Measurements from ENCODE around the gene PDE7B. TPM values are rescaled to one million over a fixed set of nuclear protein-coding genes. Genes with fewer than 3 reads are reported as not detected.

PDE7B gene
- total and polyA plus RNA-seq, 2 donors (not counting 1 experiment from before 2014, with no cell fraction given): 2.6 to 7.5 TPM

DNA sequence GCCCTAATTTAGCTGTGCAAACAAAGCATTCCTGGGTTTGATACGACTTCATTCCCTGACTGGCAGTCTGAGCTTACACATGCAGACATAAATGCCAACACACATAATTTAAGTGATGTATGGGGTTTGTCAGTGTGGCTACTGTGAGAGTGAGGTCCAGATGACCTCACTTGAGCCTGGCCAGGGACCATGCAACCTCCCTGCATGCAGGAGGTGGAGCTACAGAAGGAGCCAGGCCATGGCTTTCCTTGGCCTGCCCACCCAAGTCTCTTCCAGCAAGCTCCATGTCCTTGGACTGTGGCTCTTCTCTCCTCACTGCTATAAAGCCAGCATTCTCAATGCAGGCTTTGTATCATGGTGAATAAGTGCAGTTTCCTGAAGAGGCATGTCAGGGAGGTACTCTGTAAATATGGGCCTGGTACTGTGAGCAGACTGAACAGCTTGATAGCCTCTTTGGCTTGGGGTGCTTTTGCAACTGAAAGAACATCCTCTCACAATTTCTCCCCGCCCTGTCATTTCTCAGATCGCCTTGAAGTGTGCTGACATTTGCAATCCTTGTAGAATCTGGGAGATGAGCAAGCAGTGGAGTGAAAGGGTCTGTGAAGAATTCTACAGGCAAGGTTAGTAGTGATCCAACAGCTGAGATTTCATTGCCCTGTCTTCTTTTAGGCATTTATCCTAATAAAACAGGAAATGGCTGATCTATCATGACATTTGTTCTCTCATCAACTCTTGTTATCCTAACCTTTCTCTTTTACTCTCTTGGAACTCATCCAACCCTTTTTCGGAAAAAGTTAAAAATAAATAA lies 329.4 kb downstream of the PDE7B start:
- WGBS (ENCODE audit: insufficient coverage): no CpG with 5 or more reads among the region's 4 CpGs
- H3K9me3 Mint-ChIP-seq (ENCODE audit: insufficient read depth): no peaks in the 10 kb centered on the region
- H4K20me1 ChIP-seq (ENCODE audit: control insufficient read depth, insufficient read depth, low read length, poor library complexity, severe bottlenecking): no peaks in the 10 kb centered on the region
- TF ChIP-seq, protein P1, sequence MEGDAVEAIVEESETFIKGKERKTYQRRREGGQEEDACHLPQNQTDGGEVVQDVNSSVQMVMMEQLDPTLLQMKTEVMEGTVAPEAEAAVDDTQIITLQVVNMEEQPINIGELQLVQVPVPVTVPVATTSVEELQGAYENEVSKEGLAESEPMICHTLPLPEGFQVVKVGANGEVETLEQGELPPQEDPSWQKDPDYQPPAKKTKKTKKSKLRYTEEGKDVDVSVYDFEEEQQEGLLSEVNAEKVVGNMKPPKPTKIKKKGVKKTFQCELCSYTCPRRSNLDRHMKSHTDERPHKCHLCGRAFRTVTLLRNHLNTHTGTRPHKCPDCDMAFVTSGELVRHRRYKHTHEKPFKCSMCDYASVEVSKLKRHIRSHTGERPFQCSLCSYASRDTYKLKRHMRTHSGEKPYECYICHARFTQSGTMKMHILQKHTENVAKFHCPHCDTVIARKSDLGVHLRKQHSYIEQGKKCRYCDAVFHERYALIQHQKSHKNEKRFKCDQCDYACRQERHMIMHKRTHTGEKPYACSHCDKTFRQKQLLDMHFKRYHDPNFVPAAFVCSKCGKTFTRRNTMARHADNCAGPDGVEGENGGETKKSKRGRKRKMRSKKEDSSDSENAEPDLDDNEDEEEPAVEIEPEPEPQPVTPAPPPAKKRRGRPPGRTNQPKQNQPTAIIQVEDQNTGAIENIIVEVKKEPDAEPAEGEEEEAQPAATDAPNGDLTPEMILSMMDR (IDR thresholded peaks at IDR 0.05): no peak
- H3K79me2 ChIP-seq (ENCODE audit: control insufficient read depth, insufficient read depth, low read length): no peaks in the 10 kb centered on the region
- H3K4me3 Mint-ChIP-seq: no peak overlapping the region
- H3K9me3 ChIP-seq (ENCODE audit: control extremely low read depth in 1 of 3, control insufficient read depth in 2 of 3, insufficient read depth in 1 of 3, low read length in 2 of 3): no peaks in the 10 kb centered on the region
- no peak overlapping the region for H3K4me3 ChIP-seq (ENCODE audit: control extremely low read depth in 1 of 5, extremely low read depth in 1 of 5, insufficient read depth in 1 of 5, low read depth in 2 of 5, low read length in 4 of 5)
- DNase-seq: no peak
- peaks cover 12 to 15% of the 10 kb centered on the region in 2 donors for H3K4me1 ChIP-seq (ENCODE audit: control insufficient read depth in 2 of 2, insufficient read depth in 2 of 2, low read length in 2 of 2)
- ATAC-seq (ENCODE audit: low read depth): no peak
- H3K27ac ChIP-seq (ENCODE audit: low read length in 2 of 2): no peak overlapping the region
- H3K36me3 ChIP-seq (replicated peaks in 1 of 2; ENCODE audit: control extremely low read depth in 1 of 2, control insufficient read depth in 1 of 2, extremely low read depth in 1 of 2, insufficient read depth in 2 of 2, low read length in 1 of 2): peaks cover 0 to 3% of the 10 kb centered on the region in 2 experiments
- intact Hi-C loops (cut with micrococcal nuclease): no loop called here
- POLR2A ChIA-PET: no interaction called here
- H3K27me3 Mint-ChIP-seq: no peaks in the 10 kb centered on the region
- H3K4me2 ChIP-seq (replicated peaks; ENCODE audit: low read depth, low read length, poor library complexity, severe bottlenecking): no peak overlapping the region
- CTCF ChIA-PET: no interaction called here
- no peaks in the 10 kb centered on the region for H3K27me3 ChIP-seq (replicated peaks in 1 of 4; ENCODE audit: control extremely low read depth in 1 of 4, control insufficient read depth in 3 of 4, insufficient read depth in 4 of 4, low read length in 3 of 4)
- H3K4me1 Mint-ChIP-seq: peaks cover 14% of the 10 kb centered on the region
- H3K9ac ChIP-seq (ENCODE audit: low read length): no peak overlapping the region
- H2AFZ ChIP-seq (ENCODE audit: insufficient read depth, low read depth, low read length, poor library complexity, severe bottlenecking): no peak overlapping the region
- H3K27ac Mint-ChIP-seq: no peak overlapping the region

DNA sequence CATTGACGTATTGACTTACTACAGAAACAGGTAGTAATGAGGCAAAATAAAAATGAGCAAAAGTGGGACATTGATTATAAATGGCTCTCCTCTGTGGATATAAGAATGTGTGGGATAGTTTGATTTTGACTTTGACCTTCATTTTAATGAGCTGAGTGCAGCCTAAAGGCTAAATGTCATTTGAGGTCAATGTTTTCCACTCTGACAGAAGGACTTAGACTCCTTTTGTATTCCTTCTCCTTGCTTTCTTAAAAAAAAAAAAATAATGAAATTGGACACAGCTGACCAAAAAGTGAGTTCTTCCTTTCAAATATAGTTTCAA lies 330.0 kb downstream of the PDE7B start:
- H3K4me1 Mint-ChIP-seq: peaks cover 14% of the 10 kb centered on the region
- Histone ChIP-seq H3K4me1 (ENCODE audit: control insufficient read depth in 2 of 2, insufficient read depth in 2 of 2, low read length in 2 of 2) (peaks cover 12 to 15% of the 10 kb centered on the region in 2 donors), H4K20me1 (ENCODE audit: control insufficient read depth, insufficient read depth, low read length, poor library complexity, severe bottlenecking) (no peaks in the 10 kb centered on the region), H3K36me3 (replicated peaks in 1 of 2; ENCODE audit: control extremely low read depth in 1 of 2, control insufficient read depth in 1 of 2, extremely low read depth in 1 of 2, insufficient read depth in 2 of 2, low read length in 1 of 2) (peaks cover 0 to 3% of the 10 kb centered on the region in 2 experiments), H3K27me3 (replicated peaks in 1 of 4; ENCODE audit: control extremely low read depth in 1 of 4, control insufficient read depth in 3 of 4, insufficient read depth in 4 of 4, low read length in 3 of 4) (no peaks in the 10 kb centered on the region), H2AFZ (ENCODE audit: insufficient read depth, low read depth, low read length, poor library complexity, severe bottlenecking) (no peak overlapping the region), H3K79me2 (ENCODE audit: control insufficient read depth, insufficient read depth, low read length) (no peaks in the 10 kb centered on the region), H3K9me3 (ENCODE audit: control extremely low read depth in 1 of 3, control insufficient read depth in 2 of 3, insufficient read depth in 1 of 3, low read length in 2 of 3) (no peaks in the 10 kb centered on the region), H3K4me2 (replicated peaks; ENCODE audit: low read depth, low read length, poor library complexity, severe bottlenecking) (no peak overlapping the region), H3K27ac (ENCODE audit: low read length in 2 of 2) (no peak overlapping the region), H3K9ac (ENCODE audit: low read length) (no peak overlapping the region), H3K4me3 (ENCODE audit: control extremely low read depth in 1 of 5, extremely low read depth in 1 of 5, insufficient read depth in 1 of 5, low read depth in 2 of 5, low read length in 4 of 5) (no peak overlapping the region)
- no peak overlapping the region for H3K4me3 Mint-ChIP-seq
- H3K9me3 Mint-ChIP-seq (ENCODE audit: insufficient read depth): no peaks in the 10 kb centered on the region
- no peak overlapping the region for H3K27ac Mint-ChIP-seq
- ATAC-seq (ENCODE audit: low read depth) (no peak), DNase-seq (no peak)
- no CpG with 5 or more reads among the region's 1 CpG for WGBS (ENCODE audit: insufficient coverage)
- intact Hi-C loops (cut with micrococcal nuclease): no loop called here
- ChIA-PET POLR2A (no interaction called here), CTCF (no interaction called here)
- no peaks in the 10 kb centered on the region for H3K27me3 Mint-ChIP-seq
- no peak for TF ChIP-seq EZH2 (IDR thresholded peaks at IDR 0.05; ENCODE audit: borderline replicate concordance, insufficient read depth, low read depth, low read length, poor library complexity, severe bottlenecking)
- TF ChIP-seq, protein P1 (IDR thresholded peaks at IDR 0.05): no peak
